ENCODE results near the gene SLC22A6.

The SLC22A6 gene

DNA sequence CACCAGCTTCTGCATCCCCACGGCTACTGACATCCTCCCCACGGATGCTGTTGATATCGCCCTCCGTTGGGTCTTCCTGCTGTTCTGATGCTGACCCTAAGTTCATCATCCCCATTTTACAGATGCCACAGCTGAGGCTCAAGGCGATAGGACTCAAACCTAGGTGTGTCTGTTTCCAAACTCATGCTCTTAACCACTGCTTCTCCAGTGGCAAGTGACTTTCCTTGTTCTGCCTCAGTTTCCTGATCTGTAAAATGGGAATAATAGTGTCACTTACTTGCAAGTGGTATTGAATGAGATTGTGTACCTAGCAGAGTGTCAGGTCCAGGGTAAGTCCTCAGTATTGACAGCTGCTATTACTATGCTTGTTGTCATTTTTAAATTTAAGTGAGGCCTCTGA lies 14.4 kb upstream of the SLC22A6 start:
- WGBS = 89% methylated on average over 5 of the region's 5 CpGs
- Histone ChIP-seq H2AFZ (ENCODE audit: low read depth, low read length) (no peak overlapping the region), H4K91ac (ENCODE audit: low read length) (no peak overlapping the region), H2BK12ac (ENCODE audit: low read length in 2 of 2) (no peak overlapping the region), H3K18ac (ENCODE audit: low read depth in 1 of 2, low read length in 2 of 2) (no peak overlapping the region), H2AK5ac (ENCODE audit: low read length, severe bottlenecking) (no peak overlapping the region), H4K8ac (ENCODE audit: low read length) (no peak overlapping the region), H3K9ac (ENCODE audit: low read length) (no peak overlapping the region), H3K27me3 (ENCODE audit: control insufficient read depth in 1 of 2, insufficient read depth in 1 of 2, low read length in 2 of 2) (peaks cover 16 to 40% of the 10 kb centered on the region in 2 experiments), H3K4ac (ENCODE audit: low read depth in 1 of 2, low read length in 2 of 2) (no peak overlapping the region), H3K36me3 (ENCODE audit: control insufficient read depth in 1 of 2, insufficient read depth in 2 of 2, low read depth in 1 of 2, low read length in 2 of 2) (no peaks in the 10 kb centered on the region), H3K4me2 (ENCODE audit: low read length, poor library complexity, severe bottlenecking) (no peak overlapping the region), H3K23ac (ENCODE audit: low read length in 2 of 2) (no peak overlapping the region), H3K27ac (ENCODE audit: low read length, poor library complexity, severe bottlenecking) (no peak overlapping the region), H3K14ac (ENCODE audit: low read length in 2 of 2) (no peak overlapping the region), H3K4me3 (ENCODE audit: insufficient read depth in 1 of 2, low read depth in 1 of 2, low read length in 2 of 2) (no peak overlapping the region), H2BK120ac (ENCODE audit: low read depth, low read length) (no peak overlapping the region), H3K79me1 (replicated peaks; ENCODE audit: low read length, poor library complexity, severe bottlenecking) (no peaks in the 10 kb centered on the region), H2BK15ac (ENCODE audit: low read depth, poor library complexity, severe bottlenecking) (no peak overlapping the region), H3K4me1 (ENCODE audit: control insufficient read depth, insufficient read depth, low read depth, low read length) (no peaks in the 10 kb centered on the region), H3K9me3 (ENCODE audit: control insufficient read depth, low read length) (no peaks in the 10 kb centered on the region), H2BK5ac (ENCODE audit: low read depth, low read length, poor library complexity, severe bottlenecking) (no peak overlapping the region)
- no peak for DNase-seq

- Histone ChIP-seq H3K79me1 (replicated peaks; ENCODE audit: low read length, poor library complexity, severe bottlenecking) (no peaks in the 10 kb centered on the region), H3K36me3 (ENCODE audit: control insufficient read depth in 1 of 2, insufficient read depth in 2 of 2, low read depth in 1 of 2, low read length in 2 of 2) (no peaks in the 10 kb centered on the region), H3K27ac (ENCODE audit: low read length, poor library complexity, severe bottlenecking) (no peak overlapping the region), H3K4me1 (ENCODE audit: control insufficient read depth, insufficient read depth, low read depth, low read length) (no peaks in the 10 kb centered on the region), H4K8ac (ENCODE audit: low read length) (no peak overlapping the region), H2BK15ac (ENCODE audit: low read depth, poor library complexity, severe bottlenecking) (no peak overlapping the region), H4K91ac (ENCODE audit: low read length) (no peak overlapping the region), H2AFZ (ENCODE audit: low read depth, low read length) (no peak overlapping the region), H2BK5ac (ENCODE audit: low read depth, low read length, poor library complexity, severe bottlenecking) (no peak overlapping the region), H2BK12ac (ENCODE audit: low read length in 2 of 2) (no peak overlapping the region), H3K4ac (ENCODE audit: low read depth in 1 of 2, low read length in 2 of 2) (no peak overlapping the region), H2BK120ac (ENCODE audit: low read depth, low read length) (no peak overlapping the region), H3K18ac (ENCODE audit: low read depth in 1 of 2, low read length in 2 of 2) (no peak overlapping the region), H3K14ac (ENCODE audit: low read length in 2 of 2) (no peak overlapping the region), H2AK5ac (ENCODE audit: low read length, severe bottlenecking) (no peak overlapping the region), H3K27me3 (ENCODE audit: control insufficient read depth in 1 of 2, insufficient read depth in 1 of 2, low read length in 2 of 2) (peaks cover 20 to 51% of the 10 kb centered on the region in 2 experiments), H3K4me3 (ENCODE audit: insufficient read depth in 1 of 2, low read depth in 1 of 2, low read length in 2 of 2) (no peak overlapping the region), H3K9me3 (ENCODE audit: control insufficient read depth, low read length) (no peaks in the 10 kb centered on the region), H3K9ac (ENCODE audit: low read length) (no peak overlapping the region), H3K4me2 (ENCODE audit: low read length, poor library complexity, severe bottlenecking) (no peak overlapping the region), H3K23ac (ENCODE audit: low read length in 2 of 2) (no peak overlapping the region)
- no peak for DNase-seq
- WGBS = 33% methylated on average over 1 of the region's 1 CpG
These were observed 11.5 kb upstream of the SLC22A6 start for GRCh38 chr11:62996271-62996670.

GRCh38 chr11:62994775-62995174 lies 10.0 kb upstream of the SLC22A6 start:
- H3K4me1 ChIP-seq (ENCODE audit: control insufficient read depth, insufficient read depth, low read depth, low read length) = no peaks in the 10 kb centered on the region
- H3K9me3 ChIP-seq (ENCODE audit: control insufficient read depth, low read length) = no peaks in the 10 kb centered on the region
- H4K8ac ChIP-seq (ENCODE audit: low read length) = no peak overlapping the region
- H3K79me1 ChIP-seq (replicated peaks; ENCODE audit: low read length, poor library complexity, severe bottlenecking) = no peaks in the 10 kb centered on the region
- no peak overlapping the region for H2AK5ac ChIP-seq (ENCODE audit: low read length, severe bottlenecking)
- H3K27me3 ChIP-seq (ENCODE audit: control insufficient read depth in 1 of 2, insufficient read depth in 1 of 2, low read length in 2 of 2) = peaks cover 14 to 57% of the 10 kb centered on the region in 2 experiments
- no peak overlapping the region for H2BK12ac ChIP-seq (ENCODE audit: low read length in 2 of 2)
- H2BK15ac ChIP-seq (ENCODE audit: low read depth, poor library complexity, severe bottlenecking) = no peak overlapping the region
- H2BK120ac ChIP-seq (ENCODE audit: low read depth, low read length) = no peak overlapping the region
- H2AFZ ChIP-seq (ENCODE audit: low read depth, low read length) = no peak overlapping the region
- no peaks in the 10 kb centered on the region for H3K36me3 ChIP-seq (ENCODE audit: control insufficient read depth in 1 of 2, insufficient read depth in 2 of 2, low read depth in 1 of 2, low read length in 2 of 2)
- no peak overlapping the region for H3K14ac ChIP-seq (ENCODE audit: low read length in 2 of 2)
- no peak for DNase-seq
- H3K9ac ChIP-seq (ENCODE audit: low read length) = no peak overlapping the region
- no peak overlapping the region for H3K4ac ChIP-seq (ENCODE audit: low read depth in 1 of 2, low read length in 2 of 2)
- no peak overlapping the region for H3K23ac ChIP-seq (ENCODE audit: low read length in 2 of 2)
- no peak overlapping the region for H3K18ac ChIP-seq (ENCODE audit: low read depth in 1 of 2, low read length in 2 of 2)
- H3K4me3 ChIP-seq (ENCODE audit: insufficient read depth in 1 of 2, low read depth in 1 of 2, low read length in 2 of 2) = no peak overlapping the region
- H2BK5ac ChIP-seq (ENCODE audit: low read depth, low read length, poor library complexity, severe bottlenecking) = no peak overlapping the region
- no peak overlapping the region for H3K4me2 ChIP-seq (ENCODE audit: low read length, poor library complexity, severe bottlenecking)
- H4K91ac ChIP-seq (ENCODE audit: low read length) = no peak overlapping the region
- H3K27ac ChIP-seq (ENCODE audit: low read length, poor library complexity, severe bottlenecking) = no peak overlapping the region
- 49% methylated on average over 4 of the region's 4 CpGs for WGBS

DNA sequence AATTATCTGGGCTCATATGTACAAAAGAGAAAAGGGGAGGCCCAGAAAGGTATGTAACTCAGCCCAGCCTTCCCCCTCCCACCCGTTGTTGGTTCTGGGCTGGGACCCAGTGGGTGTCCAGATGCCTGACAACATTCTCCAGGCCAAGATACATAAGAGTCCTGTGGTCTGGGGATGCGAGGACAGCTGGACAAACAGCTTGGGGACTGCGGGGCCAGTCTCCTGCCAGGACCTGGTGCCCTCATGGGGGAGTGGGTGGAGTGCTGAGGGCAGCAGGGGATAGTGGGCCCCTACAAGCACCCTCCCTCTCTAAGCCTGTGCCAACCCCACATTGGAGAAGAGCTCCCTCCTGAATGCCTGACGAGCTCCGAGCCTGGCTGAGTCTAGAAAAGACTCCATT lies 3.5 kb upstream of the SLC22A6 start:
- Histone ChIP-seq H3K4ac (ENCODE audit: low read depth in 1 of 2, low read length in 2 of 2) (no peak overlapping the region), H3K23ac (ENCODE audit: low read length in 2 of 2) (no peak overlapping the region), H3K27me3 (ENCODE audit: control insufficient read depth in 1 of 2, insufficient read depth in 1 of 2, low read length in 2 of 2) (peaks cover 26 to 59% of the 10 kb centered on the region in 2 experiments), H3K79me1 (replicated peaks; ENCODE audit: low read length, poor library complexity, severe bottlenecking) (no peaks in the 10 kb centered on the region), H2BK15ac (ENCODE audit: low read depth, poor library complexity, severe bottlenecking) (no peak overlapping the region), H3K14ac (ENCODE audit: low read length in 2 of 2) (no peak overlapping the region), H2BK120ac (ENCODE audit: low read depth, low read length) (no peak overlapping the region), H2BK12ac (ENCODE audit: low read length in 2 of 2) (no peak overlapping the region), H3K4me3 (ENCODE audit: insufficient read depth in 1 of 2, low read depth in 1 of 2, low read length in 2 of 2) (no peak overlapping the region), H2AK5ac (ENCODE audit: low read length, severe bottlenecking) (no peak overlapping the region), H3K4me1 (ENCODE audit: control insufficient read depth, insufficient read depth, low read depth, low read length) (no peaks in the 10 kb centered on the region), H3K4me2 (ENCODE audit: low read length, poor library complexity, severe bottlenecking) (no peak overlapping the region), H2BK5ac (ENCODE audit: low read depth, low read length, poor library complexity, severe bottlenecking) (no peak overlapping the region), H2AFZ (ENCODE audit: low read depth, low read length) (no peak overlapping the region), H3K18ac (ENCODE audit: low read depth in 1 of 2, low read length in 2 of 2) (no peak overlapping the region), H3K36me3 (ENCODE audit: control insufficient read depth in 1 of 2, insufficient read depth in 2 of 2, low read depth in 1 of 2, low read length in 2 of 2) (no peaks in the 10 kb centered on the region), H3K9ac (ENCODE audit: low read length) (no peak overlapping the region), H3K27ac (ENCODE audit: low read length, poor library complexity, severe bottlenecking) (no peak overlapping the region), H4K91ac (ENCODE audit: low read length) (no peak overlapping the region), H4K8ac (ENCODE audit: low read length) (no peak overlapping the region), H3K9me3 (ENCODE audit: control insufficient read depth, low read length) (no peaks in the 10 kb centered on the region)
- no peak for DNase-seq
- 71% methylated on average over 3 of the region's 5 CpGs for WGBS

Data from mesenchymal stem cell (in vitro differentiated cells and primary cell).